ENCODE results near the gene DRD2.

DRD2 gene

GRCh38 chr11:113404859-113405430 lies 70.3 kb downstream of the DRD2 start:
- H2AFZ ChIP-seq (ENCODE audit: low read length, unreplicated experiment), result no peak overlapping the region
- no peaks in the 10 kb centered on the region for H3K79me2 ChIP-seq (ENCODE audit: control insufficient read depth, insufficient read depth, low read length, unreplicated experiment)
- H3K4me1 ChIP-seq (ENCODE audit: control insufficient read depth, insufficient read depth, low read length, unreplicated experiment), result no peaks in the 10 kb centered on the region
- H3K27ac ChIP-seq (ENCODE audit: low read depth, low read length), result no peak overlapping the region
- no peaks in the 10 kb centered on the region for H3K36me3 ChIP-seq (ENCODE audit: insufficient read depth, low read length)
- peaks cover 14% of the 10 kb centered on the region for H3K27me3 ChIP-seq (ENCODE audit: insufficient read depth, low read length)
- no peak overlapping the region for H3K4me3 ChIP-seq (ENCODE audit: low read depth, low read length)

DNA sequence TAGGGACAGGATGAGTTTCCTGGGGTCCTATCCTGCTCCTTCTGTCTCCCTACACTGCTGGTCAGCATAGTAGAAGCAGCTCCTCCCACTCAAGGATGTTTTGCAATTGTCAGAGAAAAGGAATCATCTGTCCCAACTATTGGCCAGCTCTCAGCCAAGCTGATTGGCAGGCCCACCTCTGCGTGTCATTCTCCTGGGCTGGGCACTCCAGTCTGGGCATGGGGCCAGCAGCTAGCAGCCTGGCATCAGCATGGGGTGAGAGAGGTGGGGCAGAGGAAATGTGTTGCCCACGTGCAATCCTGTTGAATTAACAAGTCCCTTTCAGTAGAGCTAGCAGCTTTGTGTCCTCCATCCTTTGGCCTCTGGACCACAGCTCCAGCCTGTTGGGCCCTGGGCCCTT lies 73.5 kb downstream of the DRD2 start:
- no peak overlapping the region for H3K4me3 ChIP-seq (ENCODE audit: low read depth, low read length)
- no peak overlapping the region for H2AFZ ChIP-seq (ENCODE audit: low read length, unreplicated experiment)
- H3K36me3 ChIP-seq (ENCODE audit: insufficient read depth, low read length), result no peaks in the 10 kb centered on the region
- H3K27ac ChIP-seq (ENCODE audit: low read depth, low read length), result no peak overlapping the region
- H3K4me1 ChIP-seq (ENCODE audit: control insufficient read depth, insufficient read depth, low read length, unreplicated experiment), result no peaks in the 10 kb centered on the region
- peaks cover 5% of the 10 kb centered on the region for H3K27me3 ChIP-seq (ENCODE audit: insufficient read depth, low read length)
- H3K79me2 ChIP-seq (ENCODE audit: control insufficient read depth, insufficient read depth, low read length, unreplicated experiment), result no peaks in the 10 kb centered on the region

DNA sequence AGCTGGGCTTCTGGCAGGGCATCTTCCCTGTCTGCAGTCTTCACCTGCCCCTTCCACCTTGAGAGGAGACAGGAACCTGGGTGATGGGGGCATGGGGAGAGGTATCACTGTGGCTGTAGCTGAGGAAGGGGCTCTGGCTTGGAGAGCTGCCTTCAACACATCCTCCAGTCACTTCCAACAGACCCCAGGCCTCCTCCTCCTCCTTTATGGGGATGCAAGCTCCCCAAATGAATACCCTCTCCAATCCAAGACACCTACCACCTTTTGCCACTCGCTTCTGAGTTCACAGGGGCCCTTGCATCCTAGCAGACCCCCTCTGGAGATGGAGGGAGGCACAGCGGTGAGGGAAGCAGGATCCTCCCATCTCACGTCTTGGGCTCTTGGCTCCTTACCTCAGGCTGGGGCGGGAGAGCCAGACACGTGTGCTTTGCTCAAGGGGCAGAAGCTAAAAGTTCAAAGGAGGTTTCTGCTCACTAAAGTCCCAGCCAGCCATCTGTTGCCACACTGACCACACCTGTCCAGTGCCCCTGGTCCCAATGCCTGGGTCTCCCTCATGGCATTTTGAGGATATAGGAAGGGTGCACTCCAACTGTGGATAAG lies 74.5 kb downstream of the DRD2 start:
- Histone ChIP-seq H3K4me1 (ENCODE audit: control insufficient read depth, insufficient read depth, low read length, unreplicated experiment) (no peaks in the 10 kb centered on the region), H3K79me2 (ENCODE audit: control insufficient read depth, insufficient read depth, low read length, unreplicated experiment) (no peaks in the 10 kb centered on the region), H3K27me3 (ENCODE audit: insufficient read depth, low read length) (peaks cover 5% of the 10 kb centered on the region), H3K27ac (ENCODE audit: low read depth, low read length) (no peak overlapping the region), H3K4me3 (ENCODE audit: low read depth, low read length) (no peak overlapping the region), H3K36me3 (ENCODE audit: insufficient read depth, low read length) (no peaks in the 10 kb centered on the region), H2AFZ (ENCODE audit: low read length, unreplicated experiment) (no peak overlapping the region)

DNA sequence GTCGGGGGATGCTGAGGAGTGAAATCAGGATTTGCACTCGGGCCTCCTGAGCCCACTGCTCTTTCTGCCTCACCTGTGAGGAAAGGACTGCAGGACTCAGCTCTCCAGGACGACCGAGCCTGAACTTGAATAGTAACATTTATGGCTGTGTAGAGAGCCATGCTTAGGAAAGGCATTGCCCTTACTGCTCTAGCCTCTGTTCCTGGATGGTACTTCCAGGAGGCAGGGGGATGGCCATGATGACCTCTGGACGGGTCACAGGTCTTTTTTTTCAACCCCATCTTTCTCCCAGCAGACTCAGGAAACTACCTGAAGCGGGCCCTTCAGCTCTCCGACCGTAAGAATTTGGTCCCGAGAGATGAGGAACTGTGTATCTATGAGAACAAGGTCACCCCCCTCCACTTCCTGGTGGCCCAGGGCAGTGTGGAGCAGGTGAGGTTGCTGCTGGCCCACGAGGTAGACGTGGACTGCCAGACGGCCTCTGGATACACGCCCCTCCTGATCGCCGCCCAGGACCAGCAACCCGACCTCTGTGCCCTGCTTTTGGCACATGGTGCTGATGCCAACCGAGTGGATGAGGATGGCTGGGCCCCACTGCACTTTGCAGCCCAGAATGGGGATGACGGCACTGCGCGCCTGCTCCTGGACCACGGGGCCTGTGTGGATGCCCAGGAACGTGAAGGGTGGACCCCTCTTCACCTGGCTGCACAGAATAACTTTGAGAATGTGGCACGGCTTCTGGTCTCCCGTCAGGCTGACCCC lies 76.3 kb downstream of the DRD2 start:
- Histone ChIP-seq H3K27ac (ENCODE audit: low read depth, low read length) (no peak overlapping the region), H3K4me1 (ENCODE audit: control insufficient read depth, insufficient read depth, low read length, unreplicated experiment) (no peaks in the 10 kb centered on the region), H3K36me3 (ENCODE audit: insufficient read depth, low read length) (no peaks in the 10 kb centered on the region), H3K79me2 (ENCODE audit: control insufficient read depth, insufficient read depth, low read length, unreplicated experiment) (no peaks in the 10 kb centered on the region), H3K4me3 (ENCODE audit: low read depth, low read length) (no peak overlapping the region), H3K27me3 (ENCODE audit: insufficient read depth, low read length) (peaks cover 5% of the 10 kb centered on the region), H2AFZ (ENCODE audit: low read length, unreplicated experiment) (no peak overlapping the region)

DNA sequence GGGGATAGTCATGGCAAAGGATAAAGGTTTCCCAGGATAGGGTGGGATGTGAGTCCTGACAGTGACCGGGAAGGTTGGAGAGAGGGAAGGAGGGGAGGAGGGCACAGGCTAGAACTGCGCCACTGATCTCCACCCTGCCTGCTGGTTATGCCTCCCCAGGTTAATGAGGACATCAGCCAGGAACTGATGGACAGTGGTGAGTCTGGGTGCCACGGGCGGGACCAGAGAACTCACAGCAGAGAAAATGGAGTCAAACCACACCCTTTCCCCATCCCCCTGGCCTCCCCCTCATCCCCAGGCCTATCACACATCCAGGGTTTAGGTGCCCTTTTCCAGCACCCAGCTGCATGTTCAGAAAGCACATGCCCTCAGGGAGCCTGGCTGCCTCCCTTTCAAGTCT lies 77.4 kb downstream of the DRD2 start:
- no peaks in the 10 kb centered on the region for H3K79me2 ChIP-seq (ENCODE audit: control insufficient read depth, insufficient read depth, low read length, unreplicated experiment)
- H3K4me1 ChIP-seq (ENCODE audit: control insufficient read depth, insufficient read depth, low read length, unreplicated experiment), result no peaks in the 10 kb centered on the region
- H2AFZ ChIP-seq (ENCODE audit: low read length, unreplicated experiment), result no peak overlapping the region
- no peak overlapping the region for H3K27ac ChIP-seq (ENCODE audit: low read depth, low read length)
- H3K27me3 ChIP-seq (ENCODE audit: insufficient read depth, low read length), result peaks cover 10% of the 10 kb centered on the region; the same call in 1 of the 2 replicates
- no peaks in the 10 kb centered on the region for H3K36me3 ChIP-seq (ENCODE audit: insufficient read depth, low read length)
- H3K4me3 ChIP-seq (ENCODE audit: low read depth, low read length), result no peak overlapping the region

DNA sequence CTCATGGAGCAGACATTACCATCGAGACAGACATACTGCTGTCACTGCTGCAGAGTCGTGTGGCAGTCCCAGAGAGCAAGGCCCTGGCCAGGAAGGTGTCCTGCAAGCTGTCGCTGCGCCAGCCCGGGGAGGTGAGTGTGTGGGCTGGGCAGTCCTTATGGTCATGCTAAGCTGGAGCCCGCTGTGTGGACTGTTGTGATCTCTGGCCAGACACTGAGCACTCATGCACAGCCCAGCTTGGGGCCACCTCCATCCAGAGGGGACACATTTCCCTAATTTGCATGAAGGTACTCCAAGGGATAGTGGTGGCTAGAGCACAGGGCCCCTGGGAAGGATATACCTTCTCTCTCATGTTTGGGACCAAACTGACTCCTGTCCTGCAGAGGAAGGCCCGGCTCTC lies 78.0 kb downstream of the DRD2 start:
- Histone ChIP-seq H3K27ac (ENCODE audit: low read depth, low read length) (no peak overlapping the region), H2AFZ (ENCODE audit: low read length, unreplicated experiment) (no peak overlapping the region), H3K4me1 (ENCODE audit: control insufficient read depth, insufficient read depth, low read length, unreplicated experiment) (no peaks in the 10 kb centered on the region), H3K4me3 (ENCODE audit: low read depth, low read length) (no peak overlapping the region), H3K79me2 (ENCODE audit: control insufficient read depth, insufficient read depth, low read length, unreplicated experiment) (no peaks in the 10 kb centered on the region), H3K27me3 (ENCODE audit: insufficient read depth, low read length) (peaks cover 15% of the 10 kb centered on the region; the same call in 1 of the 2 replicates), H3K36me3 (ENCODE audit: insufficient read depth, low read length) (no peaks in the 10 kb centered on the region)

GRCh38 chr11:113396690-113397089 lies 78.5 kb downstream of the DRD2 start:
- Histone ChIP-seq H3K4me1 (ENCODE audit: control insufficient read depth, insufficient read depth, low read length, unreplicated experiment) (no peaks in the 10 kb centered on the region), H3K79me2 (ENCODE audit: control insufficient read depth, insufficient read depth, low read length, unreplicated experiment) (no peaks in the 10 kb centered on the region), H3K27me3 (ENCODE audit: insufficient read depth, low read length) (peaks cover 20% of the 10 kb centered on the region; the same call in 1 of the 2 replicates), H3K27ac (ENCODE audit: low read depth, low read length) (no peak overlapping the region), H3K4me3 (ENCODE audit: low read depth, low read length) (no peak overlapping the region), H3K36me3 (ENCODE audit: insufficient read depth, low read length) (no peaks in the 10 kb centered on the region), H2AFZ (ENCODE audit: low read length, unreplicated experiment) (no peak overlapping the region)

DNA sequence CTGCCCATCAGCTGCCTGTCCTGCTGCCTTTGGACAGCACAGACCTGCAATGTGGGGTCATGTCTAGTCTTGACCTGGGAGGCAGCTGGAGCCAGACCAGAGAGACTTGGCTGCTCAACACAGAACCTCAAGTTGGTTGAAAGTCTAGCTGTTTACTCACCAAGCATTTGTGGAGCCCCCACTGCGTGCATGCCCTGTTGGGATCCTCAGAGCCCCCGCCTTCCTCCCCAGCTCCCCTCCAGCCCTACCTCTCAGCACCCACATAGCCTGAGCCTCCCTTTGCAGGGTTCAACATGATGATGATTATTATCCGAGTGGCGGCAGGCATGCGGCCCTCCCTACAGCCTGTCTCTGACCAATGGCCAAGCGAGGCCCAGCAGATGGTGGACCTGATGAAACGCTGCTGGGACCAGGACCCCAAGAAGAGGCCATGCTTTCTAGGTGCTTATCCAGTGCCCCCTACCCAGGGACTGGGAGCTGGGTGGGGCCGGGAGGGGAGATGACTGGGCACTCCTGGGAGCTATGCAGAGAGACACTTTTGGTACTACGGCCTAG lies 79.3 kb downstream of the DRD2 start:
- Histone ChIP-seq H3K36me3 (ENCODE audit: insufficient read depth, low read length) (no peaks in the 10 kb centered on the region), H3K27me3 (ENCODE audit: insufficient read depth, low read length) (peaks cover 27% of the 10 kb centered on the region; the same call in 1 of the 2 replicates), H2AFZ (ENCODE audit: low read length, unreplicated experiment) (no peak overlapping the region), H3K4me1 (ENCODE audit: control insufficient read depth, insufficient read depth, low read length, unreplicated experiment) (no peaks in the 10 kb centered on the region), H3K4me3 (ENCODE audit: low read depth, low read length) (no peak overlapping the region), H3K27ac (ENCODE audit: low read depth, low read length) (no peak overlapping the region), H3K79me2 (ENCODE audit: control insufficient read depth, insufficient read depth, low read length, unreplicated experiment) (no peaks in the 10 kb centered on the region)

- no peak overlapping the region for H2AFZ ChIP-seq (ENCODE audit: low read length, unreplicated experiment)
- no peaks in the 10 kb centered on the region for H3K36me3 ChIP-seq (ENCODE audit: insufficient read depth, low read length)
- H3K27me3 ChIP-seq (ENCODE audit: insufficient read depth, low read length), result peaks cover 28% of the 10 kb centered on the region; the same call in 1 of the 2 replicates
- no peak overlapping the region for H3K4me3 ChIP-seq (ENCODE audit: low read depth, low read length)
- H3K4me1 ChIP-seq (ENCODE audit: control insufficient read depth, insufficient read depth, low read length, unreplicated experiment), result no peaks in the 10 kb centered on the region
- H3K79me2 ChIP-seq (ENCODE audit: control insufficient read depth, insufficient read depth, low read length, unreplicated experiment), result no peaks in the 10 kb centered on the region
- H3K27ac ChIP-seq (ENCODE audit: low read depth, low read length), result no peak overlapping the region
Measured at GRCh38 chr11:113394919-113395318, 80.3 kb downstream of the DRD2 start.

- H3K27ac ChIP-seq (ENCODE audit: low read depth, low read length), result no peak overlapping the region
Measured at GRCh38 chr11:113393501-113393985, 81.7 kb downstream of the DRD2 start.

More at GRCh38 chr11:113393501-113393985, 81.7 kb downstream of the DRD2 start:
- Histone ChIP-seq H3K4me3 (ENCODE audit: low read depth, low read length) (no peak overlapping the region), H3K4me1 (ENCODE audit: control insufficient read depth, insufficient read depth, low read length, unreplicated experiment) (no peaks in the 10 kb centered on the region), H3K79me2 (ENCODE audit: control insufficient read depth, insufficient read depth, low read length, unreplicated experiment) (no peaks in the 10 kb centered on the region), H3K27me3 (ENCODE audit: insufficient read depth, low read length) (peaks cover 39% of the 10 kb centered on the region), H3K36me3 (ENCODE audit: insufficient read depth, low read length) (no peaks in the 10 kb centered on the region), H2AFZ (ENCODE audit: low read length, unreplicated experiment) (no peak overlapping the region)

Data from ACC112 (cell line).